ENCODE measurements around the gene GREM1.
A peak's percentile ranks its signal among the peaks of the same experiment; 100 is the strongest.

The GREM1 gene

DNA sequence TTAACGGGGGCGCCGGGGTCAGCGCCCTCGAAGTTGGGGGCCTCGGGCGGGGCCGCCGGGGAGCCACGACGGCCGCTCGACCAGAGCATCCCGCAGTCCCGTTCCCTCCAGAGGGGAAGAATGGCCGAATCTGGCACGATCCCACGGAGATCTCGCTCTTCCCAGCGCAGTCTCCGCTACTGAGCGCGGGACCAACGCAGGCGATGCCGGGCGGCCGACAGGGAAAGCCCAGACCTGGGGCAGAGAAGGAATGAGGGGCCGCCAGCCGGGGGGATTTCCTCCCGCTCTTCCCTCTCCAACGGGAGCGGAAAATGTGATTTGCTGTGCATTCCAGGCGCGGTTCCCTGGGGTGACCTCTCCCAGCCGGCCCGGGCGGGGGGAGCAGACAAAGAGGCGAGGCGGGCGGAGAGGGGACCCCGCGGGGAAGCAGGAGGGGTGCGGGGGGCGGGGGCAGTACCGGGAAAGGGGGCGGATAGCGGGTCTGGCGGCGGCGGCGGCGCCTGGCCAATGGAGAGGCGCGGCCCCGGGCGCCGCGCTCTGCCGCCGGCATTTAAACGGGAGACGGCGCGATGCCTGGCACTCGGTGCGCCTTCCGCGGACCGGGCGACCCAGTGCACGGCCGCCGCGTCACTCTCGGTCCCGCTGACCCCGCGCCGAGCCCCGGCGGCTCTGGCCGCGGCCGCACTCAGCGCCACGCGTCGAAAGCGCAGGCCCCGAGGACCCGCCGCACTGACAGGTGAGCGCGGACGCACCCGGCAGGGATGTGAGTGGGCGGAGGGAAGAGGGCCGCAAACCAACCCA is at the start of gene GREM1:
TSS of gene GREM1 (plus strand) at position 579 of the 801 bp plus-strand sequence. CDS start 12,687 bp downstream, outside the sequence.
- DNase-seq, result no peak

DNA sequence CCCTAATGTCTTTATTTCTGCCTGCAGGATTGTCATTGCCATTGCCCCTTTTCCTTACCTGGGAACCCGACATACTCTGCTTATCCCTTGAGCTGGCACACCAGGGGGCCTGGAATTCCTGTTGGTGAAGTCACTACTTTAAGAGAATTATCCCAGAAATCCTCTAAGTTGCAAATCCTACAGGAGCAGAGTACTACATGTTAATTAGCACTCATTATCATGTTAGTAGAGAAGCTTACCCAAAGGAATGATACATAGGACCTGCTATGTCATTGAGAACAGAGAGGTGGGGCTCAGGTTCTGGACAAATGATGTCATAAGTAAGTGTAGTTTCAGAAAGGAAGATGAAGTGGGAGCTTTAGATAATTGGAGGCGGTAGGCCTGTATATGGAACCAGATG is 48.9 kb upstream of the GREM1 start:
- DNase-seq, result peak; percentile 18

- no peak for DNase-seq
Observed at GRCh38 chr15:32669896-32670611, 47.8 kb upstream of the GREM1 start.

DNA sequence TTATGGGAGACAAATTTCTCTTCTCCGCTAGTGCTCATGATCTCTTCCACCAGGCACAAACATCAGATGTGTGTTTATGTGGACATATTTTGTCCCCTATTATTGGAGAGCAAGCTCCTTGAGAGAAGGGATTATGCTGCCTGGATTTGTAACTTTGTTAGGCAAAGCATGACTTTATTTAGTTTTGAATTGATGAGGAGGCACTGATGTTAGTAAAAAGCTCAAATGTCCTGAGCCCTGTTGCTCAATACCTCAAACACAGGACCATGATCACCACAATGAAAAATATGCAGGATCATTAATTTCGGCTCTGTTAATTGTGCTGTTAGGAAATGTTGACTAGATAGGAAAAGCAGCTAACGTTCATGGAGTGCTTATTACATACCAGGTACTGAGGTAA is 47.2 kb upstream of the GREM1 start:
- no peak for DNase-seq

DNA sequence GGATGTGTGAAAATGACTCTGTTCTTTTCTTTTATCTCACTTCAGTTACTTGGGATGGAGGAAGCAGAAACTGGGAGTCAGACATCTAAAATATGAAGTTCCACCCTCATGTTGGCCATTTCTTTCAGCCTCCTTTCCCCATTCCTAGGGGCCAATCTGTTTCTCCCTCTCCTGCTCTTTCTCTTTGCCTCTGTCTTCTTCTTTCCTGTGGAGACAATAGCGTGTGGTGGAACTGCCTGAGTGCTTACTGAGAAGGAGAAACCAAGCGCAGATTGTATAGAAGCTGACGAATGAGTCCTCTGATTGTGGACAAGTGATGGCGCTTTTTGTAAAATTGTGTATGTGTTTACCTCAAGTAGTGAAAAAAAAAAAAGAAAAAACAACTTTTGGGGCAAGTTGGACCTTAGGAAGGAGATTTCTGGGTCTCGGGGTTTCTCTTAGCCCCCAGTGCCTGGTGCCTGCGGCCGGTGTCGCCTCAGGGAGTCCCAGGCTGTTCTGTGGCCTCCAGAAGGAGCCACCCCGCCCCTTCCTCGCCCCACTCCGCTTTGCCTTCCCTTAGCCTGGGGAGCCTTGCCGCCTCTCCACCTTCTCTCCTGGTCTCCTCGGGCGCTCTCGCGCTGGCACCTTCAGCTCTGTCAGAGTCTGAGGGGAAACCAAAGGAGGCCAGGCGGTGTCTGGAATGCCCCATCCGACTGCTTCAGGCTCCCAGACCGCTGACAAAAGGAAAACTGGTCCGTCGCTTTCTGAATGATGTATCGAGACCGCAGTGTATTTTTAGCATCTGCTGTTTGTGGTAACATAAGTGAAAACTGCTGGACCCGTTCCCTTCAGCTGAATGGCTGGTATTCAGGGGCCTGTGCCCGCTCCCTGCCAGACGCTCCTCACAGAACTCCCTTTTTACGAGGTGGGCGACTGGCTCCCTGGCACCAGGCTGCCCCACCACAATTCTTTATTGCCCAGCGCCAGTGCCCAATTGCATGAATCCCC is 46.2 kb upstream of the GREM1 start:
- no peak for DNase-seq

GRCh38 chr15:32674681-32675080 is 43.1 kb upstream of the GREM1 start:
- DNase-seq, result no peak

DNA sequence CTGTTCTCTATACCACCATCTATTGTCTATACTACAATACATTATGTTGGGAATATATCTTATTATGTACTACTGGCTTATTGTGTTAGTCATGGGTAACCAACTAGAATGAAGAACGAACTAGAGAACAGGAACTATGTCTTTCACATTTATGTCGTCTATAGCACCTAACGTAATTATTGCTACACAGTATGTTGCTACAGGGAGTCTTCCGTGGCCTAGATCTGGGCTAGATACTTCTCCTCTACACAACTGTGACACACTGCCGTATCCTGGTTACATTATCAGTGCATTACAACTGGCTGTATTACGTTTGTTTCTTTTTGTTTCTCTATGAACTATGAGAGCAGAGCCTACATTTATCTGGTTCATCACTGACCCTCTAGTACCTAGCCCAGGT is 42.3 kb upstream of the GREM1 start:
- DNase-seq, result peak; percentile 64

DNA sequence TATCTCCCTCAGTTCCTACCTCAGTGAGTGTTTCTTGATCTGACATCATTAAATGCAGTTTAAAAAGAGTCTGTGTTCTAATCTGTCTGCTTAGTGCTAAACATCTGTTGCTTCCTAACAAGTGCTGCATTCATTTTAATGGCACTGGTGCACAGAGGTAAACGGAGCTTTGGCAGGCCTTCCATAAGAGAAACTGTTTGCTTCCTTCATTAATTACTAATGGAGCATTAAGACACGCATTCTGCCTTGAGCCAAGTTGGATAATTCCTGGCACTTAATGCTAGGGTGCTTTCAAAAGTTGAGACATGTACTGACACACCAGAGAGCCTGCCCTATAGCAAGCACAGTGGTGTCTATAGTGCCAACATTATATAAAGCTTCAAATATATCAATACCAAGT is 41.6 kb upstream of the GREM1 start:
- no peak for DNase-seq

DNA sequence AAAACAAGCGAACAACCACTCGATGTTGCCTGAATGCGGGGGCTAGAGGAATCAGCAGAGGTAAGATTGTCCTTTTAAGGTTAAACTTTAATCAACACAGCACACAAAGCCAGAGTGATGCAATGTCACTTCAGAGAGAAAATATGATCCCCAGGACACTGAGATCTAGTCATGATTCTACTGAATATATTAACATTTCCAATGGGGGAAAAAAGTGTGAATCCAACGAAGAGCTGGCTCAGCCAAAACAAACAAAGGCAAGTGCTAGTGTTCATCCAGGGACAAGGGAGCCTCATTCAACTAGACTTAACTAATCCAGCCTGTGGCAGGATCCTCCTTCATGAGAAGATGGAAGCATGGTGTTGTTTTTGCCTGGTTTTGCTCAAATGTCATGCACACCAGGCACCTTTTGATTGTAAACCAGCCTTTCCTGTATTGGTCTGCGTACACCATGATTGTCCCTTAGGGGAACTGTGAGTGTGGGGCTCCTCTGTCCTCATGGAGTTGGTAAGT is 40.5 kb upstream of the GREM1 start:
- no peak for DNase-seq

DNA sequence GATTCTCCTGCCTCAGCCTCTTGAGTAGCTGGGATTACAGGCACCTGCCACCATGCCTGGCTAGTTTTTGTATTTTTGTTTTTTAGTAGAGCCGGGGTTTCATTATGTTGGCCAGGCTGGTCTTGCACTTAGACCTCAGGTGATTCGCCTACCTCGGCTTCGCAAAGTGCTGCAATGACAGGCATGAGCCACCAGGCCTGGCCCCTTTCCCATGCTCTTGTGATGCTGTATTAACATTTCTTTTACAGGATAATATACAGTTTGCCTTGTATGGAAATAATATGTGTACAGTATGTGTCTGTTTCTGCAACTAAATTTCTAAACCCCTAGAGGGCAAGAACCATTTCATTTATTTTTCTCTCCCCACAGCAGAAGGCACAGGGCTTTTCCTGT is 38.5 kb upstream of the GREM1 start:
- DNase-seq, result no peak

DNA sequence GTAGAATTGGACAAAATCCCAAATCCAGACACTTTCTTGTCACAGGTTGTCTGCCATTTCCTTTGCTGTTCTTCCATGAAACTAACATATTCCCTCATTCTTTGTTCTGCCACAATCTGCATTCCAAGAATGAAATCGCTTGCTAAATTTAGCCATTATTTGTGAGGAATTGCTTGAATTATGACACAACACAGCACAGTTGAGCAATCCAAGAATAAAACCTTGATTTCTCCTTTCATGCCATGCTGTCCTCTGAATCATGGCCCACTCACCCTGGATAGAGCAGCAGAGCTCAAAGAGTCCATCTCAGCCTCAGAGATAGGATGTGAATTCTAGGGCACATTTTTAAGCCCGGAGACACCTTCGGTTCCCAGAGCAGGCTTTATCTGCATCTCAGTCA is 35.2 kb upstream of the GREM1 start:
- peak; percentile 5 for DNase-seq

GRCh38 chr15:32682977-32683630 is 34.7 kb upstream of the GREM1 start:
- DNase-seq, result no peak

- DNase-seq, result peak; percentile 86
Observed at GRCh38 chr15:32683906-32684584, 33.8 kb upstream of the GREM1 start.

DNA sequence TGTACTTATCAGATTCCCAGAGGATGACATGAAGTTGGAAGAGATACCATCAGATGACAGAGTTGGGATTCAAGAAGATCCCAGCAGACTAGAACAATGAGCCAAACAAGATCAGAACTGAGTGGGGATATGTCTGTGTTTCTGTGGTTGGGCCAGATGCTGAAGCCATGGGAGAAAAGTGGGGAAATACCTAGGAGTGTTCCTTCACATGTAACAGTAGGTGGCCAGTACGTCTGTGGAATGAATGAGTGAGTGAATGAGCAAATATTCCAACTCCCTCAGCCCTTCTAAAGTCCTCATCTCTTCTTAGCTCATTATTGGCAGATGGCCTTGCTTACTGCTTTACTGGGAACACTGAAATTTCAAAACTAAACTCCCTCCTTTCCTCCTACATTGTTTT is 32.2 kb upstream of the GREM1 start:
- DNase-seq, result no peak

DNA sequence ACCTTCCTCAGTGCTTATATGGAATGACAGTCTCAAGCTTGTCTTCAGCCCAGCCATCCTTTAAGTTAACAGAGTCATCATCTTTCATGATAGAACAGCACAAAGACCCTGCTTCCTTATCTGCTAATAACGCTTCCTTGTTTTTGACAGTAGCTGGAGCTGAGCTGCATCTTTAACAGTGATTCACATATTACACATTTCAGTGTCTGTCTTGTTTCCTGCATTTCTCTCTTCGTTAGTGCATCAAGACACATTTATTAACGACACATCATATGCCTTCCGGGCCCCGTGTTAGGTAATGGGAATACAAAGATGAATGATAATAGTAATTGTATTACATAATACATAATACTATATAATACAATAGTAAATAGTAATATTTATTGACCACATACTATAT is 30.2 kb upstream of the GREM1 start:
- DNase-seq, result no peak

- no peak for DNase-seq
Observed at GRCh38 chr15:32688151-32688639, 29.6 kb upstream of the GREM1 start.

GRCh38 chr15:32690941-32691688 is 26.7 kb upstream of the GREM1 start:
- DNase-seq, result no peak

DNA sequence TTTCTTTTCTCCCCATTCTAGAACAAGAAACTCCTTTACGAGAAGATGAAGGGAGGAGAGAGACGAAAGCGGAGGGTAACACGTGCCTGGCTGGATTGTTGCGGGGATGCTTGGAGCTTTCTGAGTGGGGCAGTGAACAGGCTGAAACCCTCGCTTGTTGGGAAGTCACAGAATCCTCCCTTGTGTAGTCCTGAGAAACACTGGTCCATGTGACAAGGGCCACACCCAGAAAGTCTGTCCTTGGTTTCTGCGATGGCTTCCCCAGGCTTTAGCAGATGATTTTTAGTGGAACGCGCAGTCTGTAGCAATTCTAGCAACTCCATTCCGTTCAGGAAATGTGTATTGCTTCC is 26.1 kb upstream of the GREM1 start:
- DNase-seq, result no peak

GRCh38 chr15:32692286-32692685 is 25.5 kb upstream of the GREM1 start:
- DNase-seq, result no peak

- no peak for DNase-seq
Observed at GRCh38 chr15:32694222-32694983, 23.4 kb upstream of the GREM1 start.

Measured in MV-4-11 (cell line).